Ishikawa (cell line): Measurements from ENCODE around the gene MICAL3.

Source experiments
- EP300 ChIP-seq: IDR thresholded peaks from 2 replicates; pipeline ENCODE4 v1.6.1; 2012; ENCODE audit warnings: borderline replicate concordance
- MAX ChIP-seq: IDR thresholded peaks from 2 replicates; pipeline ENCODE4 v1.6.1; 2012
- REST ChIP-seq: IDR thresholded peaks from 2 replicates; pipeline ENCODE4 v1.6.1; 2012; ENCODE audit warnings: low read depth, mild to moderate bottlenecking
- TEAD4 ChIP-seq: IDR thresholded peaks from 2 replicates; pipeline ENCODE4 v1.6.1; 2012
- ZBTB7A ChIP-seq: IDR thresholded peaks from 2 replicates; pipeline ENCODE4 v1.6.1; 2012; ENCODE audit warnings: low read depth

GRCh38 chr22:17964156-17964555, 60.2 kb downstream of the MICAL3 start:
- TF ChIP-seq EP300: no peak
- no peak for TF ChIP-seq TEAD4
- no peak for TF ChIP-seq MAX
- TF ChIP-seq ZBTB7A: no peak
- no peak for TF ChIP-seq REST
